T47D (cell line): Measurements from ENCODE around the gene PPCDC.

ENCODE experiments used
- DNase-seq, 2 experiments: peaks; one replicate each; pipeline versions ENCODE4 v3.0.0 to v3.0.0-alpha.2; 2011 to 2012; ENCODE audit warnings: low read depth in 1 of 2, low spot score in 1 of 2
- JUND ChIP-seq: IDR thresholded peaks from 2 replicates; pipeline ENCODE4 v1.6.1; 2012; ENCODE audit warnings: low read depth
- in situ Hi-C: cut with HindIII; loops from 2 replicates; pipeline ENCODE4 v1.10.0; 2016; ENCODE audit warnings: low sequenced_read_pairs, low pct_unique_long_range_greater_than_20kb

The PPCDC gene

DNA sequence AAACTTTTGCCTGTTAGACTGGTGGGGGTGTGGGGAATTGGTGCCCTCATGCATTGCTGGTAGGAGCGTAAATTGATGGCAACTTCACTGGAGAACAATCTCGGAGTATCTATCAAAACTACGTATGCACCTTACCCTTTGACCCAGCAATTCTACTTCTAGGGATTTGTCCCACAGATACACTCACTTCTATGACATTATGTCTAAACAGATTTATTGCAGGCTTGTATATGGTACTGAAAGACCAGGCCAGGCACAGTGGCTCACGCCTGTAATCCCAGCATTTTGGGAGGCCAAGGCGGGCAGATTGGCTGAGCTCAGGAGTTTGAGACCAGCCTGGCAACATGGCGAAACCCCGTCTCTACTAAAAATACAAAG, 30.3 kb downstream of the PPCDC start:
- no peak for TF ChIP-seq JUND
- in situ Hi-C loops = no loop called here
- DNase-seq = no peak

DNA sequence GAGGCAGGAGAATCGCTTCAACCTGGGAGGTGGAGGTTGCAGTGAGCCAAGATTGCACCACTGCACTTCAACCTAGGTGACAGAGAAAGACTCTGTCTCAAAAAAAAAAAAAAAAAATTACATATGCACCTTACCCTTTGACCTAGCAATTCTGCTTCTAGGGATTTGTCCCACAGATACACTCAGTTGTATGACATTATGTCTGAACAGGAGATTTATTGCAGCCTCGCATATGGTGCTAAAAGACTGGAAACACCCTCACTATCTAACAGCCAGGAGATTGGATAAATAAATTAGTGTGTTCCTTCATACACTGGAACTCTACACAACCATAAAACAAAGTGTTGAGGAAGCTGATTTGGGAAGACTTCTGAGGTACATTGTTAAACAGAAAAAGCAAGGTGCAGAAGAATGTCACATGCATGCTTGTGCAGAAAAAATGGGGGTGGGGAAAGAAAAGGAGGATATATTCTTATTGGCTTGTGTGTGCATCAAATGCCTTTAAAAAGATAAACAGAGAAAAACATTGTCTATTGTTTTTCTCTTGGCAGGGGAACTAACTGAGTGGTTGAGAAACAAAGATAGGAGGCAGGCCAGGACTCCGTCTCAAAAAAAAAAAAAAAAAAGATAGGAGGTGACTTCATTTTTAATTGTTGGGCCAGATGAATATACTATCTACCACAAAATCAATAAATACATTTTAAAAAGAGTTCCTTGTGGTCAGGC, 30.9 kb downstream of the PPCDC start:
- DNase-seq = no peak
- TF ChIP-seq JUND = no peak
- in situ Hi-C loops = no loop called here

DNA sequence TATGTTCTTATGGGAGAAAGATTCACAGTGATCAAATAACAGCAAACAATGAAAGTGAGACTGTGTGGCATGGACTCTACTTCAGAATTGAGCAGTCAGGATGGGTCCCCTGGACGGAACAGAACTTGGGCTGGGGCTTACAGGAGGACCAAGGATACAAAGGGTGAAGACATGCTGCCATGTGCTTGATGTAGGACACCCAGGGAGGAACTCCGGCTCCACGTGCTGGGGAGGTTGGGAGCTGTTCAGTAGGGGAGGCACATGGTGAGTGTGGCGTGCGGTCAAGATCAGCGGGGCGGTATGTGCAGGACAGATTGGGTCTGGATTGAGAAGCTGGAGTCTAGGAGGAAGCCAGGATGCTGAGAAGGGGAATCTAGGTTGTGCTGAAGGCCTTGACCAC, 32.6 kb downstream of the PPCDC start:
- in situ Hi-C loops = no loop called here
- no peak for TF ChIP-seq JUND
- DNase-seq = no peak

DNA sequence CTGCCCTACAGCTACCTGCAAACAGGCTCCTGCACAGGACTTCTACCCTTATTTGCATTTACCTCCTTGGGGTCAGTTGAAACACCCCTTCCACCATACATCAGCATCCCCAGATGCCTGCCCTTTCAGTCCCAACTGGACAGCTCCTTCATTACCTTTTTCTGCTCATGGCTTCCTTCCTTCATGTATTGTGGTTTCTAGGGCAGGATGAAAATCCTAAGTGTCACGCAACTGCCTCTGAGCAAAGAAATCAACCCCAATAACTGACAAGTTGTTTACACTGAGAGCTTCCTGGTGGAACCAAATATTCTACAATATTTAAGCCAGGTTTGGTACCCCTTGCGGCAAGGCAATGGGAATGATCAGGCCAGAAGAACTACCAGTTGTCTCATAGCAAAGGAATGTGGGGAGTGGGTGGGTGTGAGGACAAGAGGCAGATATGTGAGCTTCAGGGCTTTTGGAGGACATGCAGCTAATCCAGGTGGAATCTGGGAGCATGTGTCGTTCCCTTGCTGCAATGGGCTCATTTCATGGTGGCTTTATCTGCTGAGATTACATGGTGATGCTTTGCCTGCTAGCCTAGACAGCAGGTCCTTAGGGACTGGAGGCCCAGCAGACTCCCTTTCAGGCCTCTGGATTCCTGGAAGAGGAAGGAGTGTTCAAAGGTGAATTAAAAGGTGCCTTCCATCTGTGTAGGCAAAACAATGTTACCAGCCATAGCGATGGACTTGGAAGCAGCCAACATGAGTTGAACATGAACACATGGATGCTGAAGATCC, 34.9 kb downstream of the PPCDC start:
- DNase-seq = no peak
- in situ Hi-C loops = no loop called here
- no peak for TF ChIP-seq JUND

DNA sequence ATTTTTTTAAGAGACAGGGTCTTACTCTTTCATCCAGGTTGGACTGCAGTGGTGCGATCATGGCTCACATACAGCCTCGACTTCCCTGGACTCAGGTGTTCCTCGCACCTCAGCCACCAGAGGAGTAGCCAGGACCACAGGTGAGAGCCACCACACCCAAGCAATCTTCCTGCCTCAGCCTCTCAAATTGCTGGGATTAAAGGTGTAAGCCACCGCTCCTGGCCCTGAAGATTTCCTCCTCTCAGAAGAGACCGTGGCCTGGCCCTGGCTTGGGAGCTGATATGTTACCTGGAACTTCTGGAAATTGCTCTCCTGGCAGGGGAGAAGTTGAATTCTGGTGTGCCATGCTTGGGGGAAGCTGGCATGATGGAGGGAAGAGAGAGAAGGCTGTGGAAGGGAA, 36.2 kb downstream of the PPCDC start:
- in situ Hi-C loops = no loop called here
- DNase-seq = no peak
- no peak for TF ChIP-seq JUND

DNA sequence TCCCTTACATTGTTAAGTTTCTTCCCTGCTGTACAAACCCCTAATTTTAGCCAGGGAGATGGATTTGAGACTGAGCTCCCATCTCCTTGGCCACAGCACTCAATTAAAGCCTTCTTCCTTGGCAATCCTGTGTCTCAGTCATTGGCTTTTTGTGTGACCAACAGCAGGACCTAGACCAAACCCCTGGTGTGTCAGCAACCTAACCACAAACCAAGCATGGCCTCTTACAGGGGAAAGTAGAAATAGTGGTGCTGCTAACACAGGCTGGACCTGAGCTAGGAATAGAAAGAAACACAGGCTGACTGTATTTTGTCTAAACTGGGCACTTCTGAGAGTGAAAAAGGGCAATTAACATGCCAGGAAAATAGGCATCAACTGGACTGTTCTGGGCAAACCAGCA, 37.9 kb downstream of the PPCDC start:
- no peak for DNase-seq
- in situ Hi-C loops = no loop called here
- no peak for TF ChIP-seq JUND

DNA sequence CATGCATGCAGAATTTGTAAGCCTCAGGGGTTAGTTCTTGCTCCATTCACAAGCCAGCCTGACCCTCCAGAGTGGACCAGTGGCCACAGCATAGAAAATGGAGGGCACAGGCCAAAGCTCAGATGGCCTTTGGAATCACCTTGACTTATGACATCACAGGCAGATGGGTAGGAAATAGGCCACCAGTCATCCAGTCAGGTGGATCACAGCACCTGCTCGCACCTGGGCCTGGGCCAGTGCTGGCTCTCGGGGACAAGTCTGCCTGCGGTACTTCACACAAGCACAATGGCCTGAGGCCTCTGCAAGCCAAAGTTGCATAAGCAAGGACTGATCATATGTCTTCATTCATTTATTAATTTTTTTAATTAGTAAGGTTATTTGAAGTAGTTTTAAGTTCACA, 39.3 kb downstream of the PPCDC start:
- TF ChIP-seq JUND = no peak
- in situ Hi-C loops = no loop called here
- no peak for DNase-seq

DNA sequence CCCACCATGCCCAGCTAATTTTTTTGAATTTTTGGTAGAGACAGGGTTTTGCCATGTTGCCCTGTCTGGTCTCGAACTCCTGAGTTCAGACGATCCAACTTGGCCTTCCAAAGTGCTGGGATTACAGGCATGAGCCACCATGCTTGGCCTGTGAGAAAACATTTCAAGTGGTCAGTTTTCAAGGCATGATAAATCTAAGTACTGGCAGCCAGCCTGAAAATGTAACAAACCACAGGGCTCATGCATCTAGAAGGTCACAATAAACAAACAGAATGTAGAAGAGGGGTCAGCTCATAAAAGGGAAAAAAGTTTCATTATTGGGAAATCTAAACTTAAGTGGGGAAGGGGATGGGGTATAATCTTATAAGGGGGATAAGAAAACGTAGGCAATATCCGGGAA, 39.9 kb downstream of the PPCDC start:
- DNase-seq = no peak
- in situ Hi-C loops = no loop called here
- TF ChIP-seq JUND = no peak

DNA sequence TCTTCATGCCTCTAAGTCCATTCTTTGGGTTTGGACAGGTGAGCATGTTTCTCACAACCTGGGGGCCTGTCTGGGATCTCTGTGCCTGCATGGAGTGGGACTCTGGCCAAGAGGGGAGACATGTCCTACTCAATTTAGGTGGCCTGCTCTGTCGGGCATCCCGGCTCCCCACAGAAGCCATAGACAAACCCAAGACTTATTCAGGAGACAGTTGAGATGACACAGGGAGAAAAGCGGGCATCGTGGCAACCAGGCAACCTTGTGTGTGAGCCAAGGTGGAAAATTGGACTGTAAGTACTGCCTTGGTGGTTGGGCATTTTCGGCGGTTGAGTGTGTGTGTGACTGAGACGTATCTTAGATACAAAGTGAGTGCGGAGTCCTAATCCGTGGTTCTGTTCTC, 40.5 kb downstream of the PPCDC start:
- in situ Hi-C loops = no loop called here
- DNase-seq = no peak
- TF ChIP-seq JUND = no peak

DNA sequence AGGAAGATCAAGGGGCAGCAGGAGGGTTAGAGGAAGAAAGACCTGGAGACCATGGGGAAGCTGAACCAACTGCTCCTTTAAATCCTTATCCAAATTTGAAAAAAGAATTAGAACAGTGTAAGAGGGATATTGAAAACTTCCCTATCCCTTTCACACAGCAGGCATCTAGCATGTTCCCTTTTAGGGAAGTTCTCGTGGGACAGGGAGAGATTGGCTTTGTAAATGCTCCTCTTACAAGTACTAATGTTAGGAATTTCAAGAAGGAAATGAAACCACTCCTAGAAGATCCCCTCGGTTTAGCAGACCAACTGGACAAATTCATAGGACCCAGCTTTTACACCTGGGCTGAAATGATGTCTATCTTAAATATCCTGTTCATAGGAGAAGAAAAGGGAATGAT, 41.5 kb downstream of the PPCDC start:
- DNase-seq = no peak
- in situ Hi-C loops = no loop called here
- TF ChIP-seq JUND = no peak

DNA sequence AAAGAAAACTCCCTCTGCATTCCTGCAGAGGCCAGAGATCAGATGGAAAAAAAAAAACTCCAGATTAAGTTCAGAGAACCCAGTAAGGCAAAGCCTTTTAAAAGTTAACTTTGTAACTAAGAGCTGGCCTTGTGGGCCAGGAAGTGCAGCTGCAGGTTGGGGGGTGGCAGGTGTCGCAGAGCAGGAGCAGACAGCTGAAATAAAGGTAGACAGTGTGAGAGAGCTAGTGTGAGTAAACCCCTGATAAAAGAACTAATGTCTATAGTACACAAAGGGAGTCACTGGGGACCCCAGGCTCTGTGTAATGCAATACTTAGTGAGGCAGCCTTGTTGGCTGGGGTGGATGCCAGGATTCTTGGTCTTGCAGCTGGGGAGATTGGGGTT, 42.1 kb downstream of the PPCDC start:
- TF ChIP-seq JUND = no peak
- no peak for DNase-seq
- in situ Hi-C loops = no loop called here

DNA sequence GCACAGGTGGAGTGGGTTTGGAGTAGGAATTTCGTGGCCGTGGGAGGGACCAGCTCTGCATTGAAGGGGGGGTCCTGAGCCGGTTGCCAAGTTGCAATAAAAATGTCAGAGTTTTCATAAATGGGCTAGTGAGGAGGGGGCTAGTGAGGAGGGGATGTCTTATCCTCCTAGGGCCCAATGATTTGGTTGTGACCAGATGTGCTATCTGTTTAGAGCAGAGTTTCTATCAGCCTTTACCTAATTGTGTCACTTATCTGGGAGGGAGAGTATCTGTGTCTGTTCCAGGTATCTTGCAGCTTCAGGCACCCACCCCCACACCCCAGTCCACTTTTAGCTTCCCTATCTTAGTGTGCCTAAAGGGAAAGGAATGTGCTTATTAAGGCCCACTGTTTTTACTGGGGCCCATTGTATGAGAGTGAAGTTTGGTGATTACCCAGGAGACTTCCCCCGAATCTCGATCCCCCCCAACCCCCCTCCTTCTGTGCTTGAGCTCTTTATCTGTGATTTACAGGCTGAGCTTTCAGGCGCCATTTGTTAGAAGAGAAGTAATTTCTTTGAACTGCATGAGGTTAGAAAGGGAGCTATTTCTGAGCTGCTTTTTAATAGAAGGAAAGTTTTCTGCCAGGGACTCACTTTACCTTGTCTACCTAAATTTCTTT, 42.6 kb downstream of the PPCDC start:
- no peak for TF ChIP-seq JUND
- no peak for DNase-seq
- in situ Hi-C loops = no loop called here

DNA sequence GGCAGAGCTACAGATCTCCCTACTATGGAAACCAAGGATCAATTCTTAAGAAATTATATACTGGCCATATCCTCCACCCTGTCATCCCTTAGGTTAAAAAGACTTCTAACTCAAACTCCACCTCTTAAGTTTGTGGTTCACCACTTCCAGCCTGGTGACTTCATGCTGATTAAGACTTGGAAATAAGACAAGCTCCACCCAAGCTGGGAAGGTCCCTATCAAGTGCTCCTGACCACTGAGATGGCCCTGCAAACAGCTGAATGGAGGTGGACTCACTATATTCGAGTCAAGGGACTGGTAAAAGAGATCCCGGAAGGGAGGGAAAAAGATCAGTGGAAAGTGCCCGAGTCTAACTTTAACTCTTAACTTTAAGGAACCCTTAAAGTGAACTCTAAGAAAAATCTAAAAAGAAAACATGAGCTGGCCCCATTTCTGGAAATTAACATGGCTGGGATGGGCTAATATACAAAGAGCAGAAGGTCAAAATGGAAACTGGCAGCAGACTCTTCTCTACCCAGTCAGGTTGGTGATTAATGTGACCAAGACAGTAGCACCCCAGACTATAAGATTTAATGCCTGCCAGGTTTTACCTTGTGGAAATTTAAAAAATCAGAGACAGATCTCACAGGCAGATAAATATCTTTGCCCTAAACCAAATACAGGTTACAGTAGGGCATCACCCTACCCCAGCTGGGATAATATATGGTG, 43.9 kb downstream of the PPCDC start:
- no peak for DNase-seq
- no peak for TF ChIP-seq JUND
- in situ Hi-C loops = no loop called here
